ENCODE data around the gene MYRF. TPM values are rescaled to one million over a fixed set of nuclear protein-coding genes. Genes with fewer than 3 reads are reported as not detected.

MYRF gene
- polyA plus RNA-seq, 1 donor (not counting 4 experiments of a cell fraction or from before 2014, with no cell fraction given): 0.14 TPM

DNA sequence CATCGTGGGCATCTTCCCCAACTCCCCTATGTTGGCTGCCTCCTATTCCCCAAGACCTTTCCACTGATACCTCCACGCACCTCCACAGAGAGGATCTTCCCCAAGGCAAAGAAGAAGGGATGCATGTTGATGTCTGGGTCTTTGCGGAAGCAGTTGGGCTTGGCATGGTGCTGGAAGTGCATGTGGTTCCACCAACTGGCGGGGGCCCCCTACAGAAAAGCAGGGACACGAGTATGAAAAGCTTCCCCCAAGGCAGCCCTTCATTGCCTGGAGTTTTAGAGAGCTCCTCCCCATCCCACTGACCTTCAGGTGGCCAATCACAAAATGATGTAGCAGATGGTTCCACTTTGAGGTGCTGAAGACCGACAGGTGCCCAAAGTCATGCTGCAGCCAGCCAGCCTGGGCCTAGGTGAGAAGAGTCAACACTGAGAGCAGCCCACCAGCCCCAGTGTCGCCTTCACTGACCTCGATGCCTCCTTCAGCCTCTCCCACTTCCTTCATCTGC is 58.3 kb downstream of the MYRF start:
- dilution Hi-C loops (cut with MboI; ENCODE audit: extremely low pct_ligation_motif_present, low sequenced_read_pairs): no loop called here
- Histone ChIP-seq H3K9me3 (ENCODE audit: control insufficient read depth, low read depth, low read length) (no peaks in the 10 kb centered on the region), H3K27ac (ENCODE audit: control insufficient read depth, insufficient read depth, low read length) (no peak overlapping the region), H3K4me2 (ENCODE audit: control insufficient read depth, extremely low read depth, insufficient read depth, low read depth, low read length) (no peak overlapping the region), H3K4me3 (ENCODE audit: control insufficient read depth in 2 of 3, extremely low read depth in 1 of 3, insufficient read depth in 2 of 3, low read depth in 1 of 3, low read length in 3 of 3) (no peak overlapping the region), H3K9ac (ENCODE audit: control insufficient read depth, extremely low read depth, insufficient read depth, low read length) (no peak overlapping the region), H3K79me2 (ENCODE audit: control insufficient read depth, insufficient read depth, low read length) (no peaks in the 10 kb centered on the region), H3K4me1 (ENCODE audit: control insufficient read depth, extremely low read depth, insufficient read depth, low read length) (peaks cover 13% of the 10 kb centered on the region), H4K20me1 (ENCODE audit: control insufficient read depth, extremely low read depth, insufficient read depth, low read length) (no peaks in the 10 kb centered on the region), H3K27me3 (ENCODE audit: control insufficient read depth, extremely low read depth, insufficient read depth, low read length) (no peaks in the 10 kb centered on the region), H3K9me1 (ENCODE audit: control insufficient read depth, extremely low read depth, insufficient read depth, low read length) (no peaks in the 10 kb centered on the region), H2AFZ (ENCODE audit: control insufficient read depth, low read length) (no peak overlapping the region), H3K36me3 (ENCODE audit: control insufficient read depth in 2 of 2, extremely low read depth in 1 of 2, insufficient read depth in 2 of 2, low read length in 2 of 2) (peaks cover 2 to 18% of the 10 kb centered on the region in 2 experiments)
- FAIRE-seq (no peak), DNase-seq (ENCODE audit: low read depth, low spot score) (no peak)
- TF ChIP-seq CTCF (optimal IDR thresholded peaks at IDR 0.05 in 1 of 3, IDR thresholded peaks at IDR 0.05 in 1 of 3, conservative IDR thresholded peaks at IDR 0.05 in 1 of 3; ENCODE audit: extremely low read depth in 1 of 3, insufficient read depth in 2 of 3, low read length in 3 of 3) (no peak), EZH2 (IDR thresholded peaks at IDR 0.05; ENCODE audit: low read length) (no peak)

DNA sequence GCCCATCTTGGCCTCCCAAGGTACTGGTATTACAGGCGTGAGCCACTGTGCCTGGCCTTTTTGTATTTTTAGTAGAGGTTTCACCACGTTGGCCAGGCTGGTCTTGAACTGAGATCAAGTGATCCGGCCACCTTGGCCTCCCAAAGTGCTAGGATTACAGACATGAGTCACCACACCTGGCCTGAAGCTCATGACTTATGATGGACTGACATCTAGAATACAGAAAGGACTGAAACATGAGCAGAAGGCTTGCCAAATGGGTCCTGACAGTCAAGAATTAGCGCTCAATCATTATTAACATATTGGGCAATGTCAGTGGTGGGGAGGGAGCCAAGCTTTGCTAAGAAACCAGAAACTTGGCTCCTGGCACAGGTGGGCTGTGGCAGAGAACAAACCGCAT is 59.4 kb downstream of the MYRF start:
- TF ChIP-seq CTCF (optimal IDR thresholded peaks at IDR 0.05 in 1 of 3, IDR thresholded peaks at IDR 0.05 in 1 of 3, conservative IDR thresholded peaks at IDR 0.05 in 1 of 3; ENCODE audit: extremely low read depth in 1 of 3, insufficient read depth in 2 of 3, low read length in 3 of 3) (no peak), EZH2 (IDR thresholded peaks at IDR 0.05; ENCODE audit: low read length) (no peak)
- no peak overlapping the region for H3K4me3 ChIP-seq (ENCODE audit: control insufficient read depth in 2 of 3, extremely low read depth in 1 of 3, insufficient read depth in 2 of 3, low read depth in 1 of 3, low read length in 3 of 3)
- dilution Hi-C loops (cut with MboI; ENCODE audit: extremely low pct_ligation_motif_present, low sequenced_read_pairs): no loop called here
- H2AFZ ChIP-seq (ENCODE audit: control insufficient read depth, low read length): no peak overlapping the region
- no peak overlapping the region for H3K9ac ChIP-seq (ENCODE audit: control insufficient read depth, extremely low read depth, insufficient read depth, low read length)
- H3K79me2 ChIP-seq (ENCODE audit: control insufficient read depth, insufficient read depth, low read length): no peaks in the 10 kb centered on the region
- H3K9me3 ChIP-seq (ENCODE audit: control insufficient read depth, low read depth, low read length): no peaks in the 10 kb centered on the region
- no peak overlapping the region for H3K27ac ChIP-seq (ENCODE audit: control insufficient read depth, insufficient read depth, low read length)
- H3K36me3 ChIP-seq (ENCODE audit: control insufficient read depth in 2 of 2, extremely low read depth in 1 of 2, insufficient read depth in 2 of 2, low read length in 2 of 2): peaks cover 2 to 12% of the 10 kb centered on the region in 2 experiments
- no peaks in the 10 kb centered on the region for H3K27me3 ChIP-seq (ENCODE audit: control insufficient read depth, extremely low read depth, insufficient read depth, low read length)
- H3K4me2 ChIP-seq (ENCODE audit: control insufficient read depth, extremely low read depth, insufficient read depth, low read depth, low read length): no peak overlapping the region
- FAIRE-seq (no peak), DNase-seq (ENCODE audit: low read depth, low spot score) (no peak)
- peaks cover 17% of the 10 kb centered on the region for H3K4me1 ChIP-seq (ENCODE audit: control insufficient read depth, extremely low read depth, insufficient read depth, low read length)
- H3K9me1 ChIP-seq (ENCODE audit: control insufficient read depth, extremely low read depth, insufficient read depth, low read length): no peaks in the 10 kb centered on the region
- no peaks in the 10 kb centered on the region for H4K20me1 ChIP-seq (ENCODE audit: control insufficient read depth, extremely low read depth, insufficient read depth, low read length)

Measured in keratinocyte (primary cell).